Measurements from ENCODE around the gene SCP2.

GRCh38 chr1:53043271-53043670, 116.2 kb downstream of the SCP2 start:
- no peak for TF ChIP-seq POLR2A (IDR thresholded peaks at IDR 0.05)
- no peak for TF ChIP-seq CTCF (IDR thresholded peaks at IDR 0.05)

Data from right lobe of liver (tissue), 4 donors.